ENCODE data around the gene PAN3.
A peak's percentile ranks its signal among the peaks of the same experiment; 100 is the strongest.

Gene PAN3

GRCh38 chr13:28339419-28339818, 201.1 kb downstream of the PAN3 start (continued):
- no peak for TF ChIP-seq ZBTB6 (tag by site-specific recombination; IDR thresholded peaks at IDR 0.05)
- TF ChIP-seq REPIN1 (tag by site-specific recombination; IDR thresholded peaks at IDR 0.05; ENCODE audit: low read depth) = no peak
- TF ChIP-seq ZNF24 (tag by site-specific recombination; IDR thresholded peaks at IDR 0.05) = no peak
- no peak for TF ChIP-seq ZNF571 (tag by site-specific recombination; IDR thresholded peaks at IDR 0.05)
- TF ChIP-seq ZNF621 (tag by site-specific recombination; IDR thresholded peaks at IDR 0.05) = no peak
- no peak for TF ChIP-seq ZNF623 (tag by site-specific recombination; IDR thresholded peaks at IDR 0.05)
- no peak for TF ChIP-seq KLF7 (tag by site-specific recombination; IDR thresholded peaks at IDR 0.05; ENCODE audit: borderline replicate concordance)
- TF ChIP-seq ZNF274 (IDR thresholded peaks at IDR 0.05; ENCODE audit: low read length) = no peak
- TF ChIP-seq ZNF274 (tag by site-specific recombination; IDR thresholded peaks at IDR 0.05; ENCODE audit: borderline replicate concordance) = no peak
- no peak for TF ChIP-seq OVOL3 (tag by site-specific recombination; IDR thresholded peaks at IDR 0.05)
- no peak for TF ChIP-seq ZNF140 (tag by site-specific recombination; IDR thresholded peaks at IDR 0.05)
- no peak for TF ChIP-seq ELK4 (IDR thresholded peaks at IDR 0.05; ENCODE audit: borderline replicate concordance, low read depth, low read length)

GRCh38 chr13:28340272-28340793, 202.0 kb downstream of the PAN3 start:
- CTCF ChIA-PET = interaction anchor here (1.5 kb wide), 1 partner anchor 15 kb away, joined by 4 read pairs; no protein-coding TSS in a partner anchor
- peak; percentile 41 for TF ChIP-seq ZFHX2 (tag by site-specific recombination; conservative IDR thresholded peaks at IDR 0.05)
- TF ChIP-seq ZBTB7A (tag by site-specific recombination; IDR thresholded peaks at IDR 0.05; ENCODE audit: low read depth) = no peak
- no peak for TF ChIP-seq ZNF138 (tag by site-specific recombination; IDR thresholded peaks at IDR 0.05; ENCODE audit: borderline replicate concordance)
- peak; percentile 9; the same call in 1 of the 2 replicates for TF ChIP-seq EGR2 (tag by site-specific recombination; IDR thresholded peaks at IDR 0.05; ENCODE audit: low read depth)
- no peak for TF ChIP-seq ELK4 (IDR thresholded peaks at IDR 0.05; ENCODE audit: borderline replicate concordance, low read depth, low read length)
- TF ChIP-seq INSM2 (tag by site-specific recombination; IDR thresholded peaks at IDR 0.05) = no peak
- no peak for TF ChIP-seq ZNF518A (tag by site-specific recombination; conservative IDR thresholded peaks at IDR 0.05; ENCODE audit: low read depth)
- TF ChIP-seq MEIS1 (CRISPR knock-in tag; IDR thresholded peaks at IDR 0.05; ENCODE audit: borderline replicate concordance) = no peak
- TF ChIP-seq ZNF510 (tag by site-specific recombination; IDR thresholded peaks at IDR 0.05; ENCODE audit: insufficient replicate concordance) = no peak
- TF ChIP-seq SCRT1 (tag by site-specific recombination; IDR thresholded peaks at IDR 0.05; ENCODE audit: borderline replicate concordance) = no peak
- TF ChIP-seq OVOL3 (tag by site-specific recombination; IDR thresholded peaks at IDR 0.05) = no peak
- no peak for TF ChIP-seq ZNF513 (tag by site-specific recombination; IDR thresholded peaks at IDR 0.05)
- H3K27ac ChIP-seq (ENCODE audit: extremely low read depth, low read depth, low read length) = no peak overlapping the region
- no peak overlapping the region for H3K4me3 ChIP-seq (ENCODE audit: low read depth, low read length)
- POLR2A ChIA-PET = no interaction called here
- no peaks in the 10 kb centered on the region for H3K36me3 ChIP-seq (ENCODE audit: control insufficient read depth in 2 of 2, insufficient read depth in 1 of 2, low read length in 2 of 2)
- H3K9me3 ChIP-seq (ENCODE audit: control insufficient read depth, insufficient read depth, low read depth, low read length) = no peaks in the 10 kb centered on the region
- H3K4me1 ChIP-seq (ENCODE audit: control insufficient read depth, insufficient read depth, low read length) = peaks cover 21% of the 10 kb centered on the region

All from HEK293 (cell line).